Central memory CD8-positive, alpha-beta T cell (primary cell): ENCODE data around the gene MYL5.

Experiments
- ATAC-seq: fragments of 150-1000 bp; cut with Tn5 transposase; replicated peaks from 2 replicates; pipeline ENCODE4 v1.10.0; 2022; ENCODE audit warnings: mild to moderate bottlenecking, moderate FRiP score, moderate number of reproducible peaks; ENCODE audit not compliant: poor library complexity, severe bottlenecking; ENCODE audit errors: extremely low read depth
- DNase-seq, 2 donors: peaks; one replicate each; pipeline ENCODE4 v3.0.0; 2021; ENCODE audit warnings: low spot score in 2 of 2
- H3K27ac Mint-ChIP-seq: one replicate; pipeline ENCODE4 v1.8.0; 2022; ENCODE audit warnings: low read depth, mild to moderate bottlenecking, moderate library complexity, mixed read lengths
- H3K27me3 Mint-ChIP-seq: one replicate; pipeline ENCODE4 v1.8.0; 2022; ENCODE audit warnings: mixed read lengths
- H3K36me3 Mint-ChIP-seq: one replicate; pipeline ENCODE4 v1.8.0; 2022; ENCODE audit warnings: mild to moderate bottlenecking, moderate library complexity, mixed read lengths; ENCODE audit not compliant: insufficient read depth
- H3K4me1 Mint-ChIP-seq: one replicate; pipeline ENCODE4 v1.8.0; 2022; ENCODE audit warnings: mixed read lengths
- H3K4me3 Mint-ChIP-seq: one replicate; pipeline ENCODE4 v1.8.0; 2022; ENCODE audit warnings: mild to moderate bottlenecking, moderate library complexity, mixed read lengths
- H3K9me3 Mint-ChIP-seq: one replicate; pipeline ENCODE4 v1.8.0; 2022; ENCODE audit warnings: mixed read lengths

Gene MYL5

DNA sequence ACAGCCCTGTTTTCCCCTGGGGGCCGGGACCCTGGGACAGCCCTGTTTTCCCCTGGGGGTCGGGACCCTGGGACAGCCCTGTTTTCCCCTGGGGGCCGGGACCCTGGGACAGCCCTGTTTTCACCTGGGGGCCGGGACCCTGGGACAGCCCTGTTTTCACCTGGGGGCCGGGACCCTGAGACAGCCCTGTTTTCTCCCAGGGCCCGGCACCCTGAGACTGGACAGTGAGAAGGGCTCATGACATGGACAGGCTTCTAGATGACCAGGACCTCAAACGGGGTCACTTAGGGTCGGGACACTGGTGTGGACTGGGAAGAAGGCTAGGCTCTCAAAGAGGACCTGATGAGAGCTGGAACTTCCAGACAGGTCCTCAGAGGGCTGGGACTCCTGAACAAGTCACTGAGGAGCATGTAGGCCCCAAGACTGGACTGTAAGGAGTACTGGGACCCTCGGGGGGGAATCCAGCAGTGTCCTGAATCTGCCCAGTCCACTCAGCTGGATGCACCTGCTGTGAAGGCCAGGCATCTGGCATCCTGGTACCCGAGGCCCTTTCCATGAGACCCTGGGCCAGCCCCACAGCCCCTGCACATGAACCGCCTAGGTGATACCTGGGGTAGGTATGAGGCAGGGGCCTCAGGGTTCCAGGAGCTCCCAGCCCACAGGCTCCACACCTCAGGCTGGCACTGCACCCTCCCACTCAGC lies 33.7 kb downstream of the MYL5 start:
- Mint-ChIP-seq H3K36me3 (peaks cover 6% of the 10 kb centered on the region), H3K4me3 (peak overlapping the region; percentile 6), H3K27me3 (no peaks in the 10 kb centered on the region), H3K9me3 (no peaks in the 10 kb centered on the region), H3K27ac (no peak overlapping the region), H3K4me1 (peaks cover 25% of the 10 kb centered on the region)
- ATAC-seq (no peak), DNase-seq (no peak)

DNA sequence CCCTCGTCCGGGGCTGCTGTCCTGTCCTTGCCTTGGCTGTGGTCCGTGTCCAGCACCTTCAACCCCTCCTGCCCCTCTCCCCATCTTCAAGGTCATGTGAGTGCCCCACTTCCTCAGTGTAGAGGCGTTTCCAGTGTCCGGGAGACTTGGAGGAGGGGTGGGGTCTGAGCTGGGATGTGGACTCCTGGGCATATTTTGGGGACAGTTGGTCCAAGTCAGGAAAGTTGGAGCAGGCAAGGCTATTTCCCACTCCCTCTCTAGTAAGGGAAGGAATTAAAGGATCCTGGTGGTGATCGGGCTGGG lies 34.2 kb downstream of the MYL5 start:
- Mint-ChIP-seq H3K27me3 (no peaks in the 10 kb centered on the region), H3K27ac (no peak overlapping the region), H3K4me1 (peaks cover 25% of the 10 kb centered on the region), H3K9me3 (no peaks in the 10 kb centered on the region), H3K4me3 (peak overlapping the region; percentile 6), H3K36me3 (peaks cover 6% of the 10 kb centered on the region)
- ATAC-seq (no peak), DNase-seq (no peak)

DNA sequence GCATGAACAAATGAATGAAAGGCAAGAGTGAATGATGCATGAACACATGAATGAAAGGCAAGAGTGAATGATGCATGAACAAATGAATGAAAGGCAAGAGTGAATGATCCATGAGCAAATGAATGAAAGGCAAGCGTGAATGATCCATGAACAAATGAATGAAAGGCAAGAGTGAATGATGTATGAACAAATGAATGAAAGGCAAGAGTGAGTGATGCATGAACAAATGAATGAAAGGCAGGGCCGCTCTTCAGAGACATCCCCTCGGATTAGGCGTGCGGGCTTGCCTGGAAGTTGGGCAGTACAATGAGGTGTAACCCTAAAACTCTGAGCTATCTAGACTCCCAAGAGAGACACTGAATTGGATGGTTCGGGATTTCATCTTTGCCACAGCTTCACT lies 35.0 kb downstream of the MYL5 start:
- H3K27me3 Mint-ChIP-seq: no peaks in the 10 kb centered on the region
- no peaks in the 10 kb centered on the region for H3K9me3 Mint-ChIP-seq
- no peak overlapping the region for H3K27ac Mint-ChIP-seq
- H3K4me1 Mint-ChIP-seq: peaks cover 27% of the 10 kb centered on the region
- no peak for ATAC-seq
- DNase-seq: no peak
- peaks cover 6% of the 10 kb centered on the region for H3K36me3 Mint-ChIP-seq
- H3K4me3 Mint-ChIP-seq: no peak overlapping the region

DNA sequence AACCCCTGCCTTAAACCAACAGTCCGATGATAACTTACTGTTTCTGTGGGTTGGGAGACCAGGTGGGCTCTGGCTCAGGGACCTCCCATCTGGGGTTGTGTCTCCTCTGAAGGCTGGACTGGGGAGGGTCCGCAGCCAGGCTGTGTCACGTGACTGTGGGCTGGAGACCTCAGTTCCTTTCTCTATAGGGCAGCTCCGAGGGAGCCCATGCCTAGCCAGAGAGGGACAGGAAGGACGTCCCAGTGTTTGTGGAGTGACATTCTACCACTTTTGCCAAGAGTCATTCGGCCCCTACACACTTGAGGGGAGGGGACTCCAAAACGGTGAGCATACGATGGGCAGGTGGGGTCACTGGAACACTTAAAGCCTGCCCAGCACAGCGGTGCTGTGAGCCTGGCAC lies 35.8 kb downstream of the MYL5 start:
- peaks cover 6% of the 10 kb centered on the region for H3K36me3 Mint-ChIP-seq
- H3K4me3 Mint-ChIP-seq: no peak overlapping the region
- no peaks in the 10 kb centered on the region for H3K27me3 Mint-ChIP-seq
- DNase-seq: no peak
- no peaks in the 10 kb centered on the region for H3K9me3 Mint-ChIP-seq
- H3K4me1 Mint-ChIP-seq: peaks cover 34% of the 10 kb centered on the region
- no peak overlapping the region for H3K27ac Mint-ChIP-seq
- ATAC-seq: no peak

DNA sequence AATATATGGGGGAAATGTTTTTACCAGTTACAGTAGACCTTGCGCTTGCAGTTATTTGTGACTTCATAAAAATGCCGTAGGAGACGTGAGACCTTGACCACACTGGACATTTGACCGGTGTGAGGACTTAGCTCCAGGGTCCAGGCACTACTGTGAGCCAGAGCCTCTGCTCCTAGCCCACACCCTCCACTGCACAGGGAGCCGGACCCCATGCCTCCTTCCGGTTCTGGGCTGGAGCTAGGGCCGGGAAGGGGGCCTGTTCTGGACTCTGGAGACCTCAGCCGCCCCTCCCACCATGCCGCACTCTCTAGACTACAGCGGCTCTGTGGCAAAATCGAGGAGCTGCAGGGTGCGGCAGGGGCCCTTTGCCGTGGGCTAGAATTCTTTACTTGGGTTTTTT lies 36.6 kb downstream of the MYL5 start:
- H3K4me1 Mint-ChIP-seq: peaks cover 33% of the 10 kb centered on the region
- H3K27ac Mint-ChIP-seq: no peak overlapping the region
- no peaks in the 10 kb centered on the region for H3K9me3 Mint-ChIP-seq
- peaks cover 4% of the 10 kb centered on the region for H3K36me3 Mint-ChIP-seq
- no peak overlapping the region for H3K4me3 Mint-ChIP-seq
- no peak for DNase-seq
- H3K27me3 Mint-ChIP-seq: no peaks in the 10 kb centered on the region
- no peak for ATAC-seq

DNA sequence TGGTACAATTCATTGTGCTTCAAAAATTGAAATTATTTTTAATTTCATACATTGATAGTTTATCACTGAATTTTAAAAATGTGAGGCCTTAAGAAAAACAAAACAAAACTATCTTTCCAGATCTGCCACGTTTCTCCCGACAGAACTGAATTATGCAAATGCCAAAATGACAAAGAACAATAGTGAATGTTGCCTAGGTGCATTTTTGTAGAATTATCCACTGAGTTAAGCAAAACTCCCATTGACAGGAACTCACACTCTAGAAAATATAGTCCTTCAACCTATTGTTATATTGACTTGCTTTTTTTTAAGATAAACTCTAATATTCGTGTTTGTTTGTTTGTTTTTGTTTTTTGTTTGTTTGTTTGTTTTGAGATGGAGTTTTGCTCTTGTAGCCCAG lies 37.8 kb downstream of the MYL5 start:
- Mint-ChIP-seq H3K4me3 (no peak overlapping the region), H3K27ac (peak overlapping the region; percentile 13), H3K9me3 (no peaks in the 10 kb centered on the region), H3K4me1 (peaks cover 33% of the 10 kb centered on the region), H3K36me3 (peaks cover 6% of the 10 kb centered on the region), H3K27me3 (no peaks in the 10 kb centered on the region)
- ATAC-seq (no peak), DNase-seq (no peak)

DNA sequence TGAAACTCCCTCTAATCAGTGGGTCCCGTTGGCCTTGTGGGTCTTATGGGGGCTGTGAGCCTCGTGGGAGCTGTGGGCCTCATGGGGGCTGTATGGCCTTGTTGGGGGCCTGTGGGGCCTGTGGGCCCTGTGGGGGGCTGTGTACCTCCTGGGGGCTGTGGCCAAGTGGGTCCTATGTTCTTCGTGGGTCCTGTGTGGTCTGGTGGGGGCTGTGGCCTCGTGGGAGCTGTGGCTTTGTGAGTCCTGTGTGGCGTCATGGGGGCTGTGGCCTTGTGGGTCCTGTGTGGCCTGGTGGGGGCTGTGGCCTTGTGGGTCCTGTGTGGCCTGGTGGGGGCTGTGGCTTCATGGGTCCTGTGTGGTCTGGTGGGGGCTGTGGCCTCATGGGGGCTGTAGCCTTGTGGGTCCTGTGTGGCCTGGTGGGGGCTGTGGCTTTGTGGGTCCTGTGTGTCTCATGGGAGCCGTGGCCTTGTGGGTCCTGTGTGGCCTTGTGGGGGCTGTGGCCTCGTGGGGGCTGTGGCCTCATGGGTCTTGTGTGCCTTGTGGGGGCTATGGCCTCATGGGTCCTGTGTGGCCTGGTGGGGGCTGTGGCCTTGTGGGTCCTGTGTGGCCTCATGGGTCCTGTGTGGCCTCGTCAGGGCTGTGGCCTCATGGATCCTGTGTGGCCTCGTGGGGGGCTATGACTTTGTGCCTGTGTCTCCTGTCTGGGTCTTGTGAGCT lies 38.7 kb downstream of the MYL5 start:
- peak overlapping the region; percentile 13 for H3K27ac Mint-ChIP-seq
- ATAC-seq: no peak
- no peaks in the 10 kb centered on the region for H3K27me3 Mint-ChIP-seq
- DNase-seq: no peak
- H3K4me3 Mint-ChIP-seq: no peak overlapping the region
- no peaks in the 10 kb centered on the region for H3K9me3 Mint-ChIP-seq
- H3K36me3 Mint-ChIP-seq: peaks cover 7% of the 10 kb centered on the region
- peaks cover 41% of the 10 kb centered on the region for H3K4me1 Mint-ChIP-seq

DNA sequence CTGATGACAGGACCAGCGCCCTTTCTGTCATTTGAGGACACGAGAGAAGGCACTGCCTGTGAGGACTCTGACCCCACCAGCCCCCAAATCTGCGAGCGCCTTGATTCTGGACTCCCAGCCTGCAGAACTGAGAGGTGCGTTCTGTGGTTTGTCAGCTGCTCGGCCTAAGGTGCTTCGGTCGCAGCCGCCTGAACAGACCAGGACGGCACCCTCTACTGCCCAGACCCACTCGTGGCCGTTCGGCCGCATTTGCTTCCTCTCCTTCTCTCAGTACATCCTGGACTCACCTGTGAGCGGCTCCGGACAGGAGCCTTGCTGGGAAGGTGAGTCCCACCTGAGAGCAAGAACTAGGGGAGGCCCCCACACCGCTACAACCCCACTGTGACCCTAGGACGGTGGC lies 39.7 kb downstream of the MYL5 start:
- Mint-ChIP-seq H3K9me3 (no peaks in the 10 kb centered on the region), H3K27me3 (no peaks in the 10 kb centered on the region), H3K4me1 (peaks cover 33% of the 10 kb centered on the region), H3K27ac (no peak overlapping the region), H3K36me3 (peaks cover 7% of the 10 kb centered on the region), H3K4me3 (no peak overlapping the region)
- ATAC-seq: no peak
- DNase-seq: no peak

DNA sequence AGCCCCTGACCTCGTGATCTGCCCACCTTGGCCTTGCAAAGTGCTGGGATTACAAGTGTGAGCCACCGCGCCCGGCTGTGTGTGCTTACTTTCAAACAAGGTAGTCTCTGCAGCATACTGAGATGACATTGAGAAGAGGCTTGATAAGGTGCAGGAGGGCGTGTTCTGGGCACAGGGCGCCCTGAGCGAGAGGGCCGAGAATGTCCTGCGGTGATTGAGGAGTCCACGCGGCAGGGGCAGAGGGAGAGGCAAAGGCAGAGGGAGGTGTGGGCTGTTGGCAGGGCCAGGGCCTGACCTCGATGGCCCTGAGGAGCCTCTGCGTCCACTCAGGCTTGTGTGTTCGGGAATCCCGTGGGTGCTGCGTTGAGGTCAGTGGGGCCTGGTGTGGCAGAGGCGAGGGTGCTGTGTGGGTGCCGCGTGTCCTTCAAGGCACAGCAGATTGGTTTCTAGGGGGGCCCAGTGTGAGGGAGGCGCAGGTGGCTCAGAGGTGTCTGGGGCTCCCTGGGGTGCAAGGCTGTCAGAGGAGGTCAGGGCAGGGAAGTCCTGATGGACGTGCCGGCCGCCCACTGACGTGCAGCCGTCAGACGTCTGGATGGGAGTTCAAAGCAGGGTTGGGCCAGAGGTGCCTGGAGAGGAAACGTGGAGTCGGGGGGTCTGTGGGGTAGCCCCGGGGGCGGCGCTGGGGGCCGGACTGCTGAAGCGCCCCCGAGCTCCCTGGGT lies 43.4 kb downstream of the MYL5 start:
- Mint-ChIP-seq H3K9me3 (no peaks in the 10 kb centered on the region), H3K27me3 (no peaks in the 10 kb centered on the region), H3K36me3 (peaks cover 3% of the 10 kb centered on the region), H3K4me3 (no peak overlapping the region), H3K4me1 (peaks cover 35% of the 10 kb centered on the region), H3K27ac (peak overlapping the region; percentile 10)
- ATAC-seq (no peak), DNase-seq (no peak)

DNA sequence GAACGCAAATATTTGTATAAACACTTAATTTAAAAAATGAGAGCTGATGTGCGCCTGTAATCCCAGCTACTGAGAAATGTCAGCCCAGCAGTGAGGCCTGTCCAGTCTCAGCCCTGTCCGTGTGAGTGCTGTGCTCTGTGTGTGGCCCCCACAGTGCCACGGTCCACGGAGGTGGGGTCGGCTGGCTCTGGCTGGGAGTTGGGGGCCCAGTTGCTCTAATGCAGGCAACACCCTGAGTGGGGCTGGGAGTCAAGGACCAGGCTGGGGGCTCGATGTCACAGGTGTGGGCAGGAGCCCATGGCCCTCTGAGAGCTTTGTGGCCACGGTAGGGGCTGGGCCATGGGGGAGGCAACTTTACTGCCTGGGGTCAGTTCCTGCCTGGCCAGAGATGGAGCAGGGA lies 44.1 kb downstream of the MYL5 start:
- DNase-seq (no peak), ATAC-seq (no peak)
- peaks cover 41% of the 10 kb centered on the region for H3K4me1 Mint-ChIP-seq
- no peak overlapping the region for H3K27ac Mint-ChIP-seq
- H3K27me3 Mint-ChIP-seq: no peaks in the 10 kb centered on the region
- H3K36me3 Mint-ChIP-seq: peaks cover 3% of the 10 kb centered on the region
- H3K4me3 Mint-ChIP-seq: no peak overlapping the region
- H3K9me3 Mint-ChIP-seq: no peaks in the 10 kb centered on the region

DNA sequence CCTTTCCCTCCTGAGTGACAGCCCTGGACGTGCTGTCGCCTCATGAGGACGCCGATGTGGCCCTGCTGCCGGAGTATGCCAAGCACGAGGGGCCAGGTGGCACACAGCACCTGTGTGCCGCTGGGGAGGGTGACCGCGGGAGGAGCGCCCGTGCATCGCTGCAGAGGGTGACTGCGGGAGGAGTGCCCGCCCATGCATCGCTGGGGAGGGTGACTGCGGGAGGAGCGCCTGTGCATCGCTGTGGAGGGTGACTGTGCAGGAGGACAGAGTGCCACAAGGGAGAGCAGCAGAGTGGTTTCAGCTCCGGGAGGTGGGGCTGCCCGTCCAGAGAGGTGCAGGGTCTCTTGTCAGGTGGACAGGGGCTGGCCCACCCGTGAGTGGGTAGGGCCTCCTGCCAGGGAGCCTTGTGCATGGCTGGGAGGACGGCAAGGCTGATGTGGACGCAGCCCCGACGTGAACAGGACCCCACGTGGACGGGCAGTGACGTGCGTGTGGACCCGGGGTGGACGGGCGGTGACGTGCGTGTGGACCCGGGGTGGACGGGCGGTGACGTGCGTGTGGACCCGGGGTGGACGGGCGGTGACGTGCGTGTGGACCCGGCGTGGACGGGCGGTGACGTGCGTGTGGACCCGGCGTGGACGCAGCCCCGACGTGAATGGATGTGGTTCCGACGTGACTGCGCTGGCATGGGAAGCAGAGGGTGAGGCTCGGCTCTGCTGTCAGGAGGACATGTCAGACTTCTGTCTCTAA lies 45.9 kb downstream of the MYL5 start:
- Mint-ChIP-seq H3K36me3 (peaks cover 4% of the 10 kb centered on the region), H3K27me3 (no peaks in the 10 kb centered on the region), H3K4me3 (no peak overlapping the region), H3K9me3 (no peaks in the 10 kb centered on the region), H3K27ac (peak overlapping the region; percentile 46), H3K4me1 (peaks cover 41% of the 10 kb centered on the region)
- ATAC-seq (no peak), DNase-seq (no peak)

DNA sequence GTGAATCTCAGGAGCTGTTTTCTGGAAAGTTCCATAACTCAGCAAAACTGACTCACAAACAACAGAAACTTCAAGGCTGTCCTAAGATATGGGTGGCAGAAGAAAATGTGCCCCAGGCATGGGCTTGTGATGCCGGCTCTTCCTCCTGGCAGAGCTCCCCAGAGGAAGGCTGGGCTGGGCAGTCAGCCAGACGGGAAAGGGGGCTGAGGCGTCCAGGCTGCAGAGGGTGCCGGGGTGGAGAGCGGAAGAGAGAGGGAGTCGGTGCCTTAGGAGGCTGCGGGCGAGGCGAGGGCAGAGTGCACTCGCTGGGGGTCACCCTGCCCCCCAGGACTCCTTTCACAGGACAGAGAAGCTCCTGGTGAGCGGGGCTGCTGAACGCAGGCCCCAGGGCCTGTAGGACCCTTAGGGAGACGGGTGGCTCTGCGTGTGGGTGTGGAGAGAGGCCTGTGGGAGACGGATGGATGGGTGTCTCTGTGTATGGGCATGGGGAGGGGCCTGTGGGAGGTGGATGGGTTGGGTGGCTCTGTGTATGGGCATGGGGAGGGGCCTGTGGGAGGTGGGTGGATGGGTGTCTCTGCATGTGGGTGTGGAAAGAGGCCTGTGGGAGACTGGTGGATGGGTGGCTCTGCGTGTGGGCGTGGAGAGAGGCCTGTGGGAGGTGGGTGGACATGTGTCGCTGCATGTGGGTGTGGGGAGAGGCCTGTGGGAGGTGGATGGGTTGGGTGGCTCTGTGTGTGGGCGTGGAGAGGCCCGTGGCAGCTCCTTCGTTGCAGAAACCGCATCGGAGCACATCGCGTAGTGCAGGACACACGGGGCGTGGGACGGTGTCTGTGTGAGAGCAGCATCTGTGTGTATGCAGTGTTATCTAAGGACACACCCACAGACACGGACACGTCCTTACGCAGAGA lies 47.2 kb downstream of the MYL5 start:
- peak overlapping the region; percentile 74 for H3K27ac Mint-ChIP-seq
- no peak for ATAC-seq
- peaks cover 41% of the 10 kb centered on the region for H3K4me1 Mint-ChIP-seq
- H3K4me3 Mint-ChIP-seq: no peak overlapping the region
- no peaks in the 10 kb centered on the region for H3K27me3 Mint-ChIP-seq
- DNase-seq: no peak
- H3K9me3 Mint-ChIP-seq: no peaks in the 10 kb centered on the region
- peaks cover 5% of the 10 kb centered on the region for H3K36me3 Mint-ChIP-seq
